PC-3 (cell line): Measurements from ENCODE around the gene KCNJ6.

Experiments
- EZH2phosphoT487 ChIP-seq: fragments of 300-600 bp; sonication (generic); IDR thresholded peaks from 2 replicates; pipeline ENCODE4 v1.6.1; 2018; ENCODE audit warnings: mild to moderate bottlenecking, antibody characterized with exemption, low read length, borderline replicate concordance
- TF ChIP-seq, protein P1 (sequence below): fragments of 300-600 bp; sonication (generic); conservative IDR thresholded peaks from 2 replicates; pipeline ENCODE4 v1.5.1; 2017; ENCODE audit warnings: antibody characterized with exemption, low read depth, mild to moderate bottlenecking, low read length

DNA sequence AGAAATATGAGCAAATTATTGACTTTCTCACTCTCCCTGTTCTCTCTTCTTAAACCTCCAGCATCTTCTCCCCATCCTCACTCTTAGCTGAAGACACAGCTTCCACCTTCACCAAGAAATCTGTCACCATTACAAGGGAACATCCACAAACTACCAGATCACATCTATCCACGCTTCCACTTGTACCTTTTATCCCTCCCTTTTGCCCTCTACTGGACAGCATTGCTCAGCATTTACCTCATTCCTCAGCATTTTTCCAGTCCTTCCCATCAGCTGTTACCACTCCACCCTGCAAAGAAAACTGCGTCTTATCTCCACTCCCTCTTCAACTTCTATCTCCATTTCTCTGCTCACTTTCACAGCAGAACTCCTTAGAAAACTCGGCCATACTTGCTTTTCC is 42.6 kb downstream of the KCNJ6 start:
- TF ChIP-seq, protein P1, sequence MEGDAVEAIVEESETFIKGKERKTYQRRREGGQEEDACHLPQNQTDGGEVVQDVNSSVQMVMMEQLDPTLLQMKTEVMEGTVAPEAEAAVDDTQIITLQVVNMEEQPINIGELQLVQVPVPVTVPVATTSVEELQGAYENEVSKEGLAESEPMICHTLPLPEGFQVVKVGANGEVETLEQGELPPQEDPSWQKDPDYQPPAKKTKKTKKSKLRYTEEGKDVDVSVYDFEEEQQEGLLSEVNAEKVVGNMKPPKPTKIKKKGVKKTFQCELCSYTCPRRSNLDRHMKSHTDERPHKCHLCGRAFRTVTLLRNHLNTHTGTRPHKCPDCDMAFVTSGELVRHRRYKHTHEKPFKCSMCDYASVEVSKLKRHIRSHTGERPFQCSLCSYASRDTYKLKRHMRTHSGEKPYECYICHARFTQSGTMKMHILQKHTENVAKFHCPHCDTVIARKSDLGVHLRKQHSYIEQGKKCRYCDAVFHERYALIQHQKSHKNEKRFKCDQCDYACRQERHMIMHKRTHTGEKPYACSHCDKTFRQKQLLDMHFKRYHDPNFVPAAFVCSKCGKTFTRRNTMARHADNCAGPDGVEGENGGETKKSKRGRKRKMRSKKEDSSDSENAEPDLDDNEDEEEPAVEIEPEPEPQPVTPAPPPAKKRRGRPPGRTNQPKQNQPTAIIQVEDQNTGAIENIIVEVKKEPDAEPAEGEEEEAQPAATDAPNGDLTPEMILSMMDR, result peak; percentile 39
- no peak for TF ChIP-seq EZH2phosphoT487
